Parathyroid adenoma (tissue), 2 donors: ENCODE results near the gene CYP2R1.
"Not testable (repeated sequence)": the region's sequence is repeated elsewhere in the genome, so short reads cannot be mapped to it uniquely, and the experiment has no call there.

Source experiments
- H2AFZ ChIP-seq: fragments of 300-600 bp; sonication (generic); one replicate; pipeline ENCODE4 v1.7.0; 2017; ENCODE audit warnings: antibody characterized with exemption, mild to moderate bottlenecking
- H3K27ac ChIP-seq: fragments of 300-600 bp; sonication (generic); one replicate; pipeline ENCODE4 v1.7.0; 2017
- H3K27me3 ChIP-seq: fragments of 300-600 bp; sonication (generic); one replicate; pipeline ENCODE4 v1.7.0; 2017; ENCODE audit warnings: low read length; ENCODE audit not compliant: control insufficient read depth, insufficient read depth
- H3K36me3 ChIP-seq: fragments of 300-600 bp; sonication (generic); one replicate; pipeline ENCODE4 v1.7.0; 2017; ENCODE audit warnings: low read length; ENCODE audit not compliant: control insufficient read depth, insufficient read depth
- H3K4me1 ChIP-seq: fragments of 300-600 bp; sonication (generic); one replicate; pipeline ENCODE4 v1.7.0; 2017; ENCODE audit warnings: control low read depth
- H3K4me2 ChIP-seq: fragments of 300-600 bp; sonication (generic); one replicate; pipeline ENCODE4 v1.7.0; 2017; ENCODE audit warnings: low read length
- H3K4me3 ChIP-seq: fragments of 300-600 bp; sonication (generic); one replicate; pipeline ENCODE4 v1.7.0; 2017; ENCODE audit warnings: low read depth, low read length
- H3K79me2 ChIP-seq: fragments of 300-600 bp; sonication (generic); one replicate; pipeline ENCODE4 v1.7.0; 2017; ENCODE audit warnings: control low read depth
- H3K9ac ChIP-seq: fragments of 300-600 bp; sonication (generic); one replicate; pipeline ENCODE4 v1.7.0; 2017; ENCODE audit warnings: mild to moderate bottlenecking
- H3K9me3 ChIP-seq: fragments of 300-600 bp; sonication (generic); one replicate; pipeline ENCODE4 v1.7.0; 2017; ENCODE audit warnings: low read length; ENCODE audit not compliant: control insufficient read depth
- TF ChIP-seq, protein P1 (sequence below): fragments of 300-600 bp; sonication (generic); IDR thresholded peaks from one replicate; pipeline ENCODE4 v1.7.0; 2017; ENCODE audit warnings: antibody characterized with exemption, mild to moderate bottlenecking
- donor health status: primary hyperparathyroidism.

The CYP2R1 gene

GRCh38 chr11:14873632-14874031 lies 18.4 kb downstream of the CYP2R1 start:
- Histone ChIP-seq H3K9me3 (no peaks in the 10 kb centered on the region), H3K9ac (no peak overlapping the region), H2AFZ (no peak overlapping the region), H3K4me2 (no peak overlapping the region), H3K27ac (no peak overlapping the region), H3K27me3 (no peaks in the 10 kb centered on the region), H3K4me3 (no peak overlapping the region), H3K4me1 (no peaks in the 10 kb centered on the region), H3K36me3 (no peaks in the 10 kb centered on the region), H3K79me2 (no peaks in the 10 kb centered on the region)
- TF ChIP-seq, protein P1, sequence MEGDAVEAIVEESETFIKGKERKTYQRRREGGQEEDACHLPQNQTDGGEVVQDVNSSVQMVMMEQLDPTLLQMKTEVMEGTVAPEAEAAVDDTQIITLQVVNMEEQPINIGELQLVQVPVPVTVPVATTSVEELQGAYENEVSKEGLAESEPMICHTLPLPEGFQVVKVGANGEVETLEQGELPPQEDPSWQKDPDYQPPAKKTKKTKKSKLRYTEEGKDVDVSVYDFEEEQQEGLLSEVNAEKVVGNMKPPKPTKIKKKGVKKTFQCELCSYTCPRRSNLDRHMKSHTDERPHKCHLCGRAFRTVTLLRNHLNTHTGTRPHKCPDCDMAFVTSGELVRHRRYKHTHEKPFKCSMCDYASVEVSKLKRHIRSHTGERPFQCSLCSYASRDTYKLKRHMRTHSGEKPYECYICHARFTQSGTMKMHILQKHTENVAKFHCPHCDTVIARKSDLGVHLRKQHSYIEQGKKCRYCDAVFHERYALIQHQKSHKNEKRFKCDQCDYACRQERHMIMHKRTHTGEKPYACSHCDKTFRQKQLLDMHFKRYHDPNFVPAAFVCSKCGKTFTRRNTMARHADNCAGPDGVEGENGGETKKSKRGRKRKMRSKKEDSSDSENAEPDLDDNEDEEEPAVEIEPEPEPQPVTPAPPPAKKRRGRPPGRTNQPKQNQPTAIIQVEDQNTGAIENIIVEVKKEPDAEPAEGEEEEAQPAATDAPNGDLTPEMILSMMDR = no peak

GRCh38 chr11:14872032-14872431 lies 20.0 kb downstream of the CYP2R1 start:
- no peaks in the 10 kb centered on the region for H3K36me3 ChIP-seq
- TF ChIP-seq, protein P1 = no peak

GRCh38 chr11:14863775-14864174 lies 28.3 kb downstream of the CYP2R1 start:
- H2AFZ ChIP-seq, H3K27ac ChIP-seq, H3K27me3 ChIP-seq, H3K4me3 ChIP-seq, H3K4me2 ChIP-seq, H3K79me2 ChIP-seq, H3K4me1 ChIP-seq, H3K9me3 ChIP-seq, H3K9ac ChIP-seq, H3K36me3 ChIP-seq: not testable (repeated sequence)

More at GRCh38 chr11:14872032-14872431, 20.0 kb downstream of the CYP2R1 start:
- Histone ChIP-seq H2AFZ (no peak overlapping the region), H3K27ac (no peak overlapping the region), H3K27me3 (no peaks in the 10 kb centered on the region), H3K4me1 (no peaks in the 10 kb centered on the region), H3K9ac (no peak overlapping the region), H3K4me3 (no peak overlapping the region), H3K79me2 (no peaks in the 10 kb centered on the region), H3K4me2 (no peak overlapping the region), H3K9me3 (no peaks in the 10 kb centered on the region)

DNA sequence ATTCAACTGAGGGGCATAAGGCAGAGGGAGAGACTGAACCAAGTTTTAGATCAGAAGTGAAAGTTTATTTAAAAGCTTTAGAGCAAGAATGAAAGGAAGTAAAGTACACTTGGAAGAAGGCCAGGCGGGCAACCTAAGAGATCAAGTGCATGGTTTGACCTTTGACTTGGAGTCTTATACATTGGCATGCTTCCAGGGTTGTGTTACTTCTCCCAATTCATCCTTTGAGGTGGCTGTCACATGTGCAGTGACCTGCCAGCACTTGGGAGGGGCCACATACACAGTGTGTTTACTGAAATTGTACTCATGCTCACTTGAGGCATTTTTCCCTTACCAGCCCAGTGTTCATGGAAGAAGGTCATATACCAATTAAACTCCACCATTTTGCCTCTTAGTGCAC lies 30.4 kb downstream of the CYP2R1 start:
- Histone ChIP-seq H3K36me3 (no peaks in the 10 kb centered on the region), H3K9ac (no peak overlapping the region), H3K4me2 (no peak overlapping the region), H3K27ac (no peak overlapping the region), H3K4me3 (no peak overlapping the region), H3K79me2 (no peaks in the 10 kb centered on the region), H3K9me3 (no peaks in the 10 kb centered on the region), H3K27me3 (no peaks in the 10 kb centered on the region), H3K4me1 (no peaks in the 10 kb centered on the region), H2AFZ (no peak overlapping the region)
- TF ChIP-seq, protein P1 = no peak

- H3K4me1 ChIP-seq = no peaks in the 10 kb centered on the region
- H3K9ac ChIP-seq = no peak overlapping the region
- no peaks in the 10 kb centered on the region for H3K27me3 ChIP-seq
- no peak overlapping the region for H2AFZ ChIP-seq
- H3K27ac ChIP-seq = no peak overlapping the region
- H3K36me3 ChIP-seq = no peaks in the 10 kb centered on the region
- no peaks in the 10 kb centered on the region for H3K9me3 ChIP-seq
- TF ChIP-seq, protein P1 = no peak
- no peak overlapping the region for H3K4me2 ChIP-seq
- no peak overlapping the region for H3K4me3 ChIP-seq
- no peaks in the 10 kb centered on the region for H3K79me2 ChIP-seq
Measured at GRCh38 chr11:14860511-14860910, 31.5 kb downstream of the CYP2R1 start.
